Panc1 (cell line): ENCODE data around the gene DNAJB5. TPM values are rescaled to one million over a fixed set of nuclear protein-coding genes. Genes with fewer than 3 reads are reported as not detected.

Experiments
- ATAC-seq: fragments of 200-7000 bp; cut with Tn5 transposase; 2 replicates; pipeline ENCODE4 v1.9.1; 2020; ENCODE audit warnings: mild to moderate bottlenecking, moderate library complexity
- BruUV-seq: library from RNA; stranded (reverse); fragments of 400-500 nt; replicated peaks from 2 replicates; lab custom pipeline; 2021; lab: Mats Ljungman, UMichigan
- CTCF ChIA-PET: fragments of 300-600 bp; sonication (Branson Sonifier 250); formaldehyde crosslinking; loops from one replicate; lab custom pipeline; 2022; ENCODE audit warnings: antibody characterized with exemption; lab: Charles Lee
- POLR2A ChIA-PET: fragments of 300-600 bp; sonication (Branson Sonifier 250); formaldehyde crosslinking; loops from one replicate; lab custom pipeline; 2022; ENCODE audit warnings: antibody characterized with exemption; lab: Charles Lee
- DNase-seq: peaks from one replicate; pipeline ENCODE4 v3.0.0-alpha.2; 2010; ENCODE audit warnings: low read depth, low spot score
- H3K27ac ChIP-seq: 2 replicates; pipeline ENCODE4 v1.5.1; 2011; ENCODE audit warnings: mild to moderate bottlenecking, low read length, inconsistent platforms
- H3K27me3 ChIP-seq: fragments of 200-500 bp; sonication (Bioruptor generic); 2 replicates; pipeline ENCODE4 v1.6.0; 2014; ENCODE audit warnings: low read length, inconsistent platforms; ENCODE audit not compliant: control insufficient read depth, insufficient read depth
- H3K36me3 ChIP-seq: fragments of 200-500 bp; sonication (Bioruptor generic); 2 replicates; pipeline ENCODE4 v1.5.1; 2014; ENCODE audit warnings: inconsistent platforms, mild to moderate bottlenecking, low read length, moderate library complexity; ENCODE audit not compliant: control insufficient read depth, insufficient read depth
- H3K4me1 ChIP-seq: 2 replicates; pipeline ENCODE4 v1.5.1; 2011; ENCODE audit warnings: inconsistent platforms, mild to moderate bottlenecking, low read length, moderate library complexity; ENCODE audit not compliant: control insufficient read depth, insufficient read depth
- H3K4me3 ChIP-seq, 2 experiments: 2 replicates each; pipeline ENCODE4 v1.5.1; 2011 to 2012; ENCODE audit warnings: low read depth in 2 of 2, low read length in 2 of 2, mild to moderate bottlenecking in 2 of 2, inconsistent platforms in 1 of 2, moderate library complexity in 1 of 2
- H3K9me3 ChIP-seq: fragments of 200-500 bp; sonication (Bioruptor generic); 2 replicates; pipeline ENCODE4 v1.5.1; 2014; ENCODE audit warnings: low read depth, mild to moderate bottlenecking, inconsistent platforms, low read length, moderate library complexity; ENCODE audit not compliant: control insufficient read depth, insufficient read depth
- POLR2AphosphoS5 ChIP-seq: IDR thresholded peaks from 2 replicates; pipeline ENCODE4 v1.6.1; 2012; ENCODE audit warnings: mild to moderate bottlenecking, low read depth, low read length, moderate library complexity
- SIN3A ChIP-seq: IDR thresholded peaks from 2 replicates; pipeline ENCODE4 v1.6.1; 2012; ENCODE audit warnings: low read depth, mild to moderate bottlenecking, low read length, moderate library complexity, borderline replicate concordance; ENCODE audit not compliant: insufficient read depth
- TCF7L2 ChIP-seq: IDR thresholded peaks from 2 replicates; pipeline ENCODE4 v1.6.1; 2011; ENCODE audit warnings: mild to moderate bottlenecking, low read depth, low read length, inconsistent platforms
- in situ Hi-C: cut with HindIII; loops from 2 replicates; pipeline ENCODE4 v1.10.0; 2016; ENCODE audit warnings: low sequenced_read_pairs, low pct_unique_long_range_greater_than_20kb
- intact Hi-C: fragments of 100-400 bp; cut with micrococcal nuclease; formaldehyde crosslinking; loops from one replicate; pipeline ENCODE4 v1.10.0; 2022; ENCODE audit not compliant: unreplicated experiment
- total RNA-seq: library from RNA; stranded (reverse); gene quantifications from one replicate; pipeline ENCODE4 v1.2.1, GENCODE V29; 2021; ENCODE audit not compliant: unreplicated experiment
- TF ChIP-seq, protein P1 (sequence below), 2 experiments: IDR thresholded peaks; 2 replicates each; pipeline ENCODE4 v1.6.1; 2011 to 2012; ENCODE audit warnings: low read depth in 2 of 2, control low read depth in 1 of 2, low read length in 1 of 2, mild to moderate bottlenecking in 1 of 2, moderate library complexity in 1 of 2; ENCODE audit not compliant: insufficient read depth in 1 of 2
- TF ChIP-seq, protein P2 (sequence below): fragments of 450-650 bp; IDR thresholded peaks from 2 replicates; pipeline ENCODE4 v1.5.1; 2017; ENCODE audit warnings: mild to moderate bottlenecking

Gene DNAJB5
- total RNA-seq, 1 experiment from 2014 or later: 9.7 TPM

DNA sequence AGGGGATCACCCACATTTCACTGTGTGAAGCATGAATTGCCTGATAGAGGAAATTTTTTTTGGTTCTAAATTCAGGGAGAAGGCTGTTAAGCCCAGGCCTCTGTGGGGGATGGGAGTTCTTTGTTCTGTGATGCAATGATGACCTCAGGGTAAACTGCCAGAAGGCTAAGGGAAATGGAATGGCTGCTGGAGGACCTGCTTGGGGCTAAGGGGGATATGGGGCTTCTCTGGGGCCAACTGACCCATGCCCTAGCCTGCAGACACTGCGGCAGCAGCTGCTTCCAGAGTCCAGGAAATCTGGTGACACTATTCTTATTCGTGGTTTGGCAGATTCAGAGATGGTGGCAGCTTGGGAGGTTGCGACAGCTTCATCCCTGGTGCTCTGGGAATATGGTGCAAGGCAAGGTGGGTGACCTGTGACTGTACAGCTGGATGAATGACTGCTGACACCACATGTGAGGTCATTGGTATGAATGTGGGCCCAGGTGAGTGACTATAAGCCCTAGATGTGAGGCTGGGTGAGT is 52.6 kb downstream of the DNAJB5 start:
- Histone ChIP-seq H3K9me3 (no peaks in the 10 kb centered on the region), H3K27me3 (no peaks in the 10 kb centered on the region), H3K27ac (no peak overlapping the region), H3K36me3 (no peaks in the 10 kb centered on the region), H3K4me3 (no peak overlapping the region), H3K4me1 (no peaks in the 10 kb centered on the region)
- POLR2A ChIA-PET: no interaction called here
- DNase-seq (no peak), ATAC-seq (0 out of 2 replicates have a peak, but pooled peaks have one; percentile 26)
- in situ Hi-C loops: no loop called here
- intact Hi-C loops: no loop called here
- no peak for TF ChIP-seq TCF7L2
- TF ChIP-seq, protein P1, sequence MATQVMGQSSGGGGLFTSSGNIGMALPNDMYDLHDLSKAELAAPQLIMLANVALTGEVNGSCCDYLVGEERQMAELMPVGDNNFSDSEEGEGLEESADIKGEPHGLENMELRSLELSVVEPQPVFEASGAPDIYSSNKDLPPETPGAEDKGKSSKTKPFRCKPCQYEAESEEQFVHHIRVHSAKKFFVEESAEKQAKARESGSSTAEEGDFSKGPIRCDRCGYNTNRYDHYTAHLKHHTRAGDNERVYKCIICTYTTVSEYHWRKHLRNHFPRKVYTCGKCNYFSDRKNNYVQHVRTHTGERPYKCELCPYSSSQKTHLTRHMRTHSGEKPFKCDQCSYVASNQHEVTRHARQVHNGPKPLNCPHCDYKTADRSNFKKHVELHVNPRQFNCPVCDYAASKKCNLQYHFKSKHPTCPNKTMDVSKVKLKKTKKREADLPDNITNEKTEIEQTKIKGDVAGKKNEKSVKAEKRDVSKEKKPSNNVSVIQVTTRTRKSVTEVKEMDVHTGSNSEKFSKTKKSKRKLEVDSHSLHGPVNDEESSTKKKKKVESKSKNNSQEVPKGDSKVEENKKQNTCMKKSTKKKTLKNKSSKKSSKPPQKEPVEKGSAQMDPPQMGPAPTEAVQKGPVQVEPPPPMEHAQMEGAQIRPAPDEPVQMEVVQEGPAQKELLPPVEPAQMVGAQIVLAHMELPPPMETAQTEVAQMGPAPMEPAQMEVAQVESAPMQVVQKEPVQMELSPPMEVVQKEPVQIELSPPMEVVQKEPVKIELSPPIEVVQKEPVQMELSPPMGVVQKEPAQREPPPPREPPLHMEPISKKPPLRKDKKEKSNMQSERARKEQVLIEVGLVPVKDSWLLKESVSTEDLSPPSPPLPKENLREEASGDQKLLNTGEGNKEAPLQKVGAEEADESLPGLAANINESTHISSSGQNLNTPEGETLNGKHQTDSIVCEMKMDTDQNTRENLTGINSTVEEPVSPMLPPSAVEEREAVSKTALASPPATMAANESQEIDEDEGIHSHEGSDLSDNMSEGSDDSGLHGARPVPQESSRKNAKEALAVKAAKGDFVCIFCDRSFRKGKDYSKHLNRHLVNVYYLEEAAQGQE (IDR thresholded peaks at IDR 0.05; ENCODE audit: insufficient read depth in 1 of 2, low read depth in 2 of 2, low read length in 1 of 2): no peak
- no TSS peak for BruUV-seq
- CTCF ChIA-PET: no interaction called here

DNA sequence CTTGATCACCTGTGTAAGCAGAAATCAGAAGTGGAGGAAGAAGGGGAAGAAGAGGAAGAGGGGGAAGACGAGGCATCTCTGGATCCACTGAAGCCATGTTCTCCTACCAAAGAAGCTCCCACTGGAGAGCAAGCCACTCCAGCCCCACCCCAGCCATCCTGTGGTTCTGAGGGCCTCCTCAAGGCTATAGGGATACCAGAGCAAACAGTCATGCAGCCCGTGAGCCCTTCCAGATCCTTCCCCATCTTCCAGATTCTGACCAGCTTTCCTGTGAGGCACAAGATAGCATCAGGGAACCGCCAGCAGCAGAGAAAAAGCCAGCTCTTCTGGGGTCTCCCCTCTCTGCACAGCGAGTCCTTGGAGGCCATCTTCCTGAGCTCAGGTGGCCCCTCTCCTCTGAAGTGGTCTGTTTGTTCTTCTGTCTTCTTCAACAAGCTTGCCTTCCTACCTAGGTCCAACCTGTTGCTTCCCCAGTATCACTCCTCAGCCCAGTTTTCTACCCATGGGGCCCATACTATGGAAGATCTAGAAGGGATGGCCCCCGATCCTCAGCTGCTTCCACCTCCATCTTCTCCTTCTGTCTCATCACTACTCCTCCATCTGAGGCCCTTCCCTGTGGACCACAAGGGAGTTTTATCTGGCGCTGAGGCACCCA is 53.5 kb downstream of the DNAJB5 start:
- no peak overlapping the region for H3K27ac ChIP-seq
- ATAC-seq (no peak), DNase-seq (no peak)
- H3K36me3 ChIP-seq: 0 out of 2 replicates have a peak, but pooled peaks cover under 1% of the 10 kb centered on the region
- TF ChIP-seq, protein P1 (IDR thresholded peaks at IDR 0.05; ENCODE audit: insufficient read depth in 1 of 2, low read depth in 2 of 2, low read length in 1 of 2): no peak
- TF ChIP-seq POLR2AphosphoS5 (no peak), TCF7L2 (no peak), SIN3A (no peak)
- TF ChIP-seq, protein P2, sequence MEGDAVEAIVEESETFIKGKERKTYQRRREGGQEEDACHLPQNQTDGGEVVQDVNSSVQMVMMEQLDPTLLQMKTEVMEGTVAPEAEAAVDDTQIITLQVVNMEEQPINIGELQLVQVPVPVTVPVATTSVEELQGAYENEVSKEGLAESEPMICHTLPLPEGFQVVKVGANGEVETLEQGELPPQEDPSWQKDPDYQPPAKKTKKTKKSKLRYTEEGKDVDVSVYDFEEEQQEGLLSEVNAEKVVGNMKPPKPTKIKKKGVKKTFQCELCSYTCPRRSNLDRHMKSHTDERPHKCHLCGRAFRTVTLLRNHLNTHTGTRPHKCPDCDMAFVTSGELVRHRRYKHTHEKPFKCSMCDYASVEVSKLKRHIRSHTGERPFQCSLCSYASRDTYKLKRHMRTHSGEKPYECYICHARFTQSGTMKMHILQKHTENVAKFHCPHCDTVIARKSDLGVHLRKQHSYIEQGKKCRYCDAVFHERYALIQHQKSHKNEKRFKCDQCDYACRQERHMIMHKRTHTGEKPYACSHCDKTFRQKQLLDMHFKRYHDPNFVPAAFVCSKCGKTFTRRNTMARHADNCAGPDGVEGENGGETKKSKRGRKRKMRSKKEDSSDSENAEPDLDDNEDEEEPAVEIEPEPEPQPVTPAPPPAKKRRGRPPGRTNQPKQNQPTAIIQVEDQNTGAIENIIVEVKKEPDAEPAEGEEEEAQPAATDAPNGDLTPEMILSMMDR: no peak
- no peaks in the 10 kb centered on the region for H3K27me3 ChIP-seq
- H3K4me3 ChIP-seq: no peak overlapping the region
- no peaks in the 10 kb centered on the region for H3K4me1 ChIP-seq
- BruUV-seq: no TSS peak
- in situ Hi-C loops: no loop called here
- ChIA-PET POLR2A (interaction anchor here (0.6 kb wide), 2 partner anchors 54 to 363 kb away, joined by 3 to 9 read pairs; partner anchors contain the start of gene DNAJB5), CTCF (interaction anchor here (0.5 kb wide), 1 partner anchor 53 kb away, joined by 4 read pairs; no protein-coding TSS in a partner anchor)
- no peaks in the 10 kb centered on the region for H3K9me3 ChIP-seq
- intact Hi-C loops: no loop called here
